HepG2 (cell line): ENCODE results near the gene FAM111B. TPM values are rescaled to one million over a fixed set of nuclear protein-coding genes. Genes with fewer than 3 reads are reported as not detected.

ENCODE experiments used
- ARID2 ChIP-seq: sonication (generic); formaldehyde crosslinking; IDR thresholded peaks from 2 replicates; pipeline ENCODE4 v1.8.1; 2022; ENCODE audit warnings: mild to moderate bottlenecking, missing genetic modification reagents, borderline replicate concordance
- BORCS8-MEF2B ChIP-seq: sonication (generic); formaldehyde crosslinking; IDR thresholded peaks from 2 replicates; pipeline ENCODE4 v1.8.0; 2022; ENCODE audit warnings: mild to moderate bottlenecking, missing genetic modification reagents
- MAX ChIP-seq: IDR thresholded peaks from 2 replicates; pipeline ENCODE4 v1.6.1; 2012; ENCODE audit warnings: inconsistent platforms
- NFKB2 ChIP-seq: sonication (generic); formaldehyde crosslinking; IDR thresholded peaks from 2 replicates; pipeline ENCODE4 v1.4.0; 2020; ENCODE audit warnings: missing genetic modification reagents, borderline replicate concordance
- PHF8 ChIP-seq: sonication (generic); formaldehyde crosslinking; IDR thresholded peaks from 2 replicates; pipeline ENCODE4 v1.5.0; 2020; ENCODE audit warnings: missing genetic modification reagents
- POGZ ChIP-seq: sonication (generic); formaldehyde crosslinking; IDR thresholded peaks from 2 replicates; pipeline ENCODE4 v1.4.0; 2020; ENCODE audit warnings: mild to moderate bottlenecking, missing genetic modification reagents
- RBFOX2 ChIP-seq: fragments of 200-400 bp; formaldehyde crosslinking; IDR thresholded peaks from 2 replicates; pipeline ENCODE4 v1.6.1; 2017; ENCODE audit warnings: low read depth, mild to moderate bottlenecking, low read length
- RFXANK ChIP-seq: IDR thresholded peaks from 2 replicates; pipeline ENCODE4 v1.6.1; 2016
- RNF2 ChIP-seq: fragments of 450-650 bp; conservative IDR thresholded peaks from 2 replicates; pipeline ENCODE4 v1.6.1; 2016; ENCODE audit warnings: low read depth
- SIN3A ChIP-seq: IDR thresholded peaks from 2 replicates; pipeline ENCODE4 v1.6.1; 2011; ENCODE audit warnings: low read depth, mild to moderate bottlenecking, control low read depth, low read length, borderline replicate concordance
- SMC3 ChIP-seq: IDR thresholded peaks from 2 replicates; pipeline ENCODE4 v1.6.1; 2011; ENCODE audit warnings: low read length, improper control_type of control experiment
- ZNF331 ChIP-seq: sonication (generic); formaldehyde crosslinking; IDR thresholded peaks from 2 replicates; pipeline ENCODE4 v1.4.0; 2020; ENCODE audit warnings: missing genetic modification reagents
- ZNF446 ChIP-seq: sonication (generic); formaldehyde crosslinking; IDR thresholded peaks from 2 replicates; pipeline ENCODE4 v1.5.0; 2020; ENCODE audit warnings: mild to moderate bottlenecking, missing genetic modification reagents
- ZNF510 ChIP-seq: sonication (generic); formaldehyde crosslinking; IDR thresholded peaks from 2 replicates; pipeline ENCODE4 v1.4.0; 2020; ENCODE audit warnings: low read depth, mild to moderate bottlenecking, missing genetic modification reagents
- ZNF639 ChIP-seq: conservative IDR thresholded peaks from 2 replicates; pipeline ENCODE4 v1.6.1; 2018; ENCODE audit warnings: missing genetic modification reagents
- ZNF746 ChIP-seq: sonication (generic); formaldehyde crosslinking; IDR thresholded peaks from 2 replicates; pipeline ENCODE4 v1.8.0; 2022; ENCODE audit warnings: mild to moderate bottlenecking, missing genetic modification reagents
- ZNF761 ChIP-seq: sonication (generic); formaldehyde crosslinking; conservative IDR thresholded peaks from 2 replicates; pipeline ENCODE4 v1.4.0; 2020; ENCODE audit warnings: mild to moderate bottlenecking, missing genetic modification reagents
- ZNF800 ChIP-seq: sonication (generic); formaldehyde crosslinking; IDR thresholded peaks from 2 replicates; pipeline ENCODE4 v1.4.0; 2020; ENCODE audit warnings: missing genetic modification reagents
- ZSCAN5A ChIP-seq: sonication (generic); formaldehyde crosslinking; IDR thresholded peaks from 2 replicates; pipeline ENCODE4 v1.8.0; 2022; ENCODE audit warnings: mild to moderate bottlenecking, missing genetic modification reagents, borderline replicate concordance
- polyA plus RNA-seq, 8 experiments: library from polyadenylated mRNA; depleted of rRNA in 3 of 8; stranded (reverse) in 7 of 8; unstranded in 1 of 8; fragments of >200 nt; fragmentation: Illumina TruSeq in 4 of 8; extraction: Trizol in 4 of 8; gene quantifications; 2 replicates each; pipeline versions ENCODE4 v1.2.1 to v1.2.3, GENCODE V29; 2011 to 2016; ENCODE audit warnings: low read depth in 4 of 8, missing spikeins in 1 of 8, mixed read lengths in 1 of 8; ENCODE audit not compliant: insufficient read depth in 1 of 8
- total RNA-seq, 5 experiments: library from RNA; depleted of rRNA; stranded (reverse); fragments of >200 nt; fragmentation: Illumina TruSeq; extraction: Trizol; gene quantifications; 2 replicates each; pipeline ENCODE4 v1.2.3, GENCODE V29; 2016; ENCODE audit warnings: low read depth in 1 of 5

The FAM111B gene
- total and polyA plus RNA-seq, 2 of the 13 experiments (the other 11 are each of a cell fraction or from before 2014, with no cell fraction given): 1.6 to 28.2 TPM

- TF ChIP-seq ZNF800 (CRISPR knock-in tag) (peak; percentile 82; the same call in 1 of the 2 replicates), ZNF510 (CRISPR knock-in tag) (0 out of 2 replicates have a peak, but pooled peaks have one; percentile 34), POGZ (CRISPR knock-in tag) (peak; percentile 20; the same call in 1 of the 2 replicates), NFKB2 (CRISPR knock-in tag) (peak; percentile 89), PHF8 (peak; percentile 37; the same call in 1 of the 2 replicates), ZNF761 (CRISPR knock-in tag) (peak; percentile 77; the same call in 1 of the 2 replicates), BORCS8-MEF2B (peak; percentile 48), ZNF639 (CRISPR knock-in tag) (0 out of 2 replicates have a peak, but pooled peaks have one; percentile 48), RNF2 (peak; percentile 75), RBFOX2 (peak; percentile 33; the same call in 1 of the 2 replicates), ZSCAN5A (CRISPR knock-in tag) (no peak; the same call in 1 of the 2 replicates), SIN3A (peak; percentile 33; the same call in 1 of the 2 replicates), ZNF331 (peak; percentile 22), RFXANK (CRISPR knock-in tag) (no peak), ARID2 (CRISPR knock-in tag) (0 out of 2 replicates have a peak, but pooled peaks have one; percentile 2), ZNF446 (CRISPR knock-in tag) (peak; percentile 66; the same call in 1 of the 2 replicates), MAX (peak; percentile 90), ZNF746 (CRISPR knock-in tag) (peak; percentile 92), SMC3 (peak; percentile 77)
Measured at GRCh38 chr11:59171508-59172322, 64.7 kb downstream of the FAM111B start, which contains the start of gene DTX4 (continued).
